Adrenal gland (tissue), 12 donors: ENCODE data around the gene C16orf89. TPM values are rescaled to one million over a fixed set of nuclear protein-coding genes. Genes with fewer than 3 reads are reported as not detected.

ENCODE experiments used
- DNase-seq, 7 donors: peaks; one replicate each; pipeline ENCODE4 v3.0.0-alpha.2; 2019 to 2020
- H3K27ac ChIP-seq, 5 donors: fragments of 200-600 bp; sonication (generic) in 4 of 5; 1 replicate in 3 of 5; 2 replicates in 2 of 5; pipeline versions ENCODE4 v1.5.1 to v1.8.0; 2016 to 2020; ENCODE audit warnings: mild to moderate bottlenecking in 1 of 5
- H3K27me3 ChIP-seq: fragments of 200-600 bp; 2 replicates; pipeline ENCODE4 v1.8.0; 2021
- H3K36me3 ChIP-seq, 2 donors: fragments of 200-600 bp; replicated peaks in 1 of 2; 1 replicate in 1 of 2; 2 replicates in 1 of 2; pipeline versions ENCODE4 v1.5.1 to v1.8.0; 2018 to 2022
- H3K4me1 ChIP-seq, 2 donors: fragments of 200-600 bp; replicated peaks in 1 of 2; 1 replicate in 1 of 2; 2 replicates in 1 of 2; pipeline versions ENCODE4 v1.5.1 to v1.8.0; 2018 to 2021
- H3K4me3 ChIP-seq, 4 donors: fragments of 200-600 bp; sonication (generic) in 3 of 4; one replicate each; pipeline ENCODE4 v1.5.1; 2016 to 2018
- H3K9me3 ChIP-seq, 3 donors: fragments of 200-600 bp; sonication (generic) in 1 of 3; replicated peaks in 1 of 3; 1 replicate in 2 of 3; 2 replicates in 1 of 3; pipeline versions ENCODE4 v1.5.1 to v1.8.0; 2016 to 2021
- CTCF ChIP-seq, 6 experiments: fragments of 450-650 bp in 4 of 6; fragments of 200-600 bp in 2 of 6; sonication (generic) in 1 of 6; IDR thresholded peaks; 1 replicate in 5 of 6; 2 replicates in 1 of 6; pipeline versions ENCODE4 v1.5.1 to v1.8.0; 2016 to 2021; ENCODE audit warnings: antibody characterized with exemption in 6 of 6, mild to moderate bottlenecking in 2 of 6, moderate library complexity in 1 of 6
- POLR2A ChIP-seq, 2 donors: fragments of 450-650 bp; IDR thresholded peaks; one replicate each; pipeline ENCODE4 v1.6.1; 2017; ENCODE audit warnings: antibody characterized with exemption in 2 of 2, mild to moderate bottlenecking in 2 of 2, moderate library complexity in 1 of 2
- WGBS, 4 donors: extraction: QIAGEN DNeasy Blood & Tissue Kit in 2 of 4; methylation state at CpG; one replicate each; pipeline versions ENCODE4 v1.1.5 to v1.1.7; 2013 to 2017; 5-methylcytosine and 5-hydroxymethylcytosine counted together
- intact Hi-C, 2 donors: fragments of 100-400 bp; cut with DNase I; formaldehyde crosslinking; loops; one replicate each; pipeline versions ENCODE4 v1.14.1 to v1.15.0; 2022 to 2023
- polyA plus RNA-seq, 3 donors: library from polyadenylated mRNA; stranded (reverse); fragments of 200-250 nt in 2 of 3; fragments of 350-450 nt in 1 of 3; fragmentation: Illumina TruSeq in 1 of 3; extraction: RNeasy Lipid Tissue Mini Kit (QIAGEN cat#74804) in 1 of 3; gene quantifications; one replicate each; pipeline ENCODE4 v1.2.3, GENCODE V29; 2013 to 2014
- total RNA-seq, 9 donors: library from RNA; depleted of rRNA in 4 of 9; stranded (reverse); fragments of >200 nt in 4 of 9; fragments of 120-200 nt in 1 of 9; fragmentation: NEBNext Ultra II Directional in 1 of 9; extraction: Animal tissue kit (Norgen Biotek cat#: 25700) in 1 of 9; gene quantifications; one replicate each; pipeline versions ENCODE4 v1.1.0 to v1.2.4, GENCODE V29; 2013 to 2023
- donor health status: healthy with polysubstance abuse.
- donor health status: Bipolar disorder and iron deficiency.
- donor health status: DM: yes; HTN: yes; CAD: no.
- donor health status: DM: no; HTN: no; CAD: no.
- donor health status: DM: no; HTN: no; CAD: no.
- donor health status: DM: yes; HTN: yes; CAD: no.

The C16orf89 gene
- total and polyA plus RNA-seq, 12 donors, result 1.00 to 27.9 (median 4.6) TPM

GRCh38 chr16:5034167-5034523 is 31.6 kb downstream of the C16orf89 start:
- peaks cover 0 to 4% of the 10 kb centered on the region in 2 donors for H3K36me3 ChIP-seq
- WGBS, 4 donors, result 5 to 13% (median 9%) methylated on average over 2 of the region's 2 CpGs
- no peak for TF ChIP-seq POLR2A (IDR thresholded peaks at IDR 0.05)
- TF ChIP-seq CTCF (IDR thresholded peaks at IDR 0.05), result no peak
- H3K27me3 ChIP-seq, result no peaks in the 10 kb centered on the region
- H3K9me3 ChIP-seq, result no peaks in the 10 kb centered on the region
- peaks cover 0 to 16% of the 10 kb centered on the region in 2 donors for H3K4me1 ChIP-seq
- intact Hi-C loops, result loop anchor here in 1 of 2 donors (5.0 kb wide), 1 partner anchor 77 kb away; the partner anchor contains the start of gene SEC14L5
- DNase-seq, result no peak
- peak overlapping the region in 4 of 5 donors; percentile 60 to 84 (median 80) for H3K27ac ChIP-seq
- peak overlapping the region; percentile 31 to 94 (median 50) for H3K4me3 ChIP-seq

- WGBS, 4 donors, result 0 to 2% (median 0%) methylated on average over 10 to 104 of the region's 104 CpGs
- intact Hi-C loops, result loop anchor here in 1 of 2 donors (5.0 kb wide), 1 partner anchor 76 kb away; the partner anchor contains the start of gene SEC14L5
Observed at GRCh38 chr16:5033256-5034166, 32.2 kb downstream of the C16orf89 start, which contains the start of gene NAGPA. Gene NAGPA (minus strand): TSS chr16:5033935. CDS start chr16:5033914, 21 bp downstream.

GRCh38 chr16:5032748-5033167 is 33.0 kb downstream of the C16orf89 start:
- TF ChIP-seq CTCF (IDR thresholded peaks at IDR 0.05) (no peak), POLR2A (IDR thresholded peaks at IDR 0.05) (no peak)
- intact Hi-C loops, result loop anchor here in 1 of 2 donors (5.0 kb wide), 1 partner anchor 75 kb away; the partner anchor contains the start of gene SEC14L5
- peak overlapping the region in 1 of 5 donors; percentile 84 for H3K27ac ChIP-seq

More at GRCh38 chr16:5033256-5034166, 32.2 kb downstream of the C16orf89 start, which contains the start of gene NAGPA:
- peaks cover 0 to 16% of the 10 kb centered on the region in 2 donors for H3K4me1 ChIP-seq
- peak within 1 kb of the TSS; percentile 31 to 94 (median 50) for H3K4me3 ChIP-seq
- H3K36me3 ChIP-seq, result peaks cover 0 to 9% of the 10 kb centered on the region in 2 donors
- DNase-seq, result peak; percentile 88 to 95 (median 90)
- TF ChIP-seq POLR2A (IDR thresholded peaks at IDR 0.05) (peak in 1 of 2 donors; percentile 44), CTCF (IDR thresholded peaks at IDR 0.05) (no peak)
- H3K27ac ChIP-seq, result peak within 1 kb of the TSS in 4 of 5 donors; percentile 60 to 84 (median 80)
- H3K27me3 ChIP-seq, result no peaks in the 10 kb centered on the region
- no peaks in the 10 kb centered on the region for H3K9me3 ChIP-seq

DNA sequence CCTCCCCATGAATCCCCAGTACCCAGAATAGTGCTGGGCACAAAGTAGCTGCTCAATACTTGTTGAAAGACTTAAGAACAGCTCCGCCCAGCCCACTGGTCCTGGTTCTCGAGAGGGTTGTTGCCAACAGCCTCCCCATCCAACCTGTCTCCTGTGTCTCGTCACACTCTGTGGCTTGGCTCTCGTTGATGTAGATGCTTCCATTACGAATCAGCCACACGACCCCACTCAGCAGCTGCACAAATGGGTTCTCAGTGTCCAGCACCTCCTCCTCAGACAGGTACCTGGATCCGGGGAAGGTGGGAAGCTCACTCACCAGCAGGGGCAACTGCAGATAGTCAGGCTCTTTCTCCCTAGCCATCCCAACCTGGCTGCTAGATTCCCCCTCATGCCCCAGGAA is 34.2 kb downstream of the C16orf89 start:
- WGBS, 4 donors, result 84 to 95% (median 90%) methylated on average over 7 of the region's 7 CpGs
- intact Hi-C loops, result loop anchor here in 1 of 2 donors (5.0 kb wide), 1 partner anchor 74 kb away; the partner anchor contains the start of gene SEC14L5
- TF ChIP-seq POLR2A (IDR thresholded peaks at IDR 0.05), result no peak
- TF ChIP-seq CTCF (IDR thresholded peaks at IDR 0.05), result no peak

More at GRCh38 chr16:5032748-5033167, 33.0 kb downstream of the C16orf89 start:
- Histone ChIP-seq H3K4me3 (peak overlapping the region in 2 of 4 donors; percentile 65 to 94), H3K27me3 (no peaks in the 10 kb centered on the region), H3K4me1 (peaks cover 0 to 16% of the 10 kb centered on the region in 2 donors), H3K36me3 (peaks cover 0 to 16% of the 10 kb centered on the region in 2 donors), H3K9me3 (no peaks in the 10 kb centered on the region)
- no peak for DNase-seq
- 22 to 39% (median 27%) methylated on average over 9 to 12 of the region's 12 CpGs for WGBS, 4 donors

More for the DNA sequence above, 34.2 kb downstream of the C16orf89 start:
- DNase-seq, result no peak
- no peaks in the 10 kb centered on the region for H3K27me3 ChIP-seq
- H3K9me3 ChIP-seq, result no peaks in the 10 kb centered on the region
- H3K4me3 ChIP-seq, result no peak overlapping the region
- H3K27ac ChIP-seq, result no peak overlapping the region
- H3K4me1 ChIP-seq, result peaks cover 0 to 16% of the 10 kb centered on the region in 2 donors
- H3K36me3 ChIP-seq, result peaks cover 0 to 20% of the 10 kb centered on the region in 2 donors
